ENCODE data around the gene MYL2. TPM values are rescaled to one million over a fixed set of nuclear protein-coding genes. Genes with fewer than 3 reads are reported as not detected.

The MYL2 gene
- total RNA-seq, 4 donors from 2014 or later: not detected

DNA sequence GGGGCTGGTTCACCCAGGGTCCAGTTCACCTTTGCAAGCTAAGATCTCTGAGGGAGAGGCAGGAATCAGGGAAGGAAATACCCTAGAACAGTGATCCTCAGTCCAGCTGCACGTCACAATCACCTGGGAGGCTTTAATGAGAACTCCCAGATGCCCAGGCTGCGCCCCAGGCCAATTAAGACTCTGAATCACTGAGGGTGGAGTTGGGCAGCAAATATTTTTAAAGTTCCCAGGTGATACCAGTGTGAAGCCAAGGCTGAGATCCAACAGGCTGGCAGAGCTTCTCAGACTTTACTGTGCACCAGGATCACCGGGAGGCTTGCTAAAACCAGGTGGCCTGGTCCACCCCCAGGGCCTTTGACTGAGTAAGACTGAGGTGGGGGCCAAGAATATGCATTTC, 23.8 kb downstream of the MYL2 start:
- ATAC-seq (ENCODE audit: low FRiP score) (no peak), DNase-seq (ENCODE audit: low spot score) (no peak)
- TF ChIP-seq, protein P1, sequence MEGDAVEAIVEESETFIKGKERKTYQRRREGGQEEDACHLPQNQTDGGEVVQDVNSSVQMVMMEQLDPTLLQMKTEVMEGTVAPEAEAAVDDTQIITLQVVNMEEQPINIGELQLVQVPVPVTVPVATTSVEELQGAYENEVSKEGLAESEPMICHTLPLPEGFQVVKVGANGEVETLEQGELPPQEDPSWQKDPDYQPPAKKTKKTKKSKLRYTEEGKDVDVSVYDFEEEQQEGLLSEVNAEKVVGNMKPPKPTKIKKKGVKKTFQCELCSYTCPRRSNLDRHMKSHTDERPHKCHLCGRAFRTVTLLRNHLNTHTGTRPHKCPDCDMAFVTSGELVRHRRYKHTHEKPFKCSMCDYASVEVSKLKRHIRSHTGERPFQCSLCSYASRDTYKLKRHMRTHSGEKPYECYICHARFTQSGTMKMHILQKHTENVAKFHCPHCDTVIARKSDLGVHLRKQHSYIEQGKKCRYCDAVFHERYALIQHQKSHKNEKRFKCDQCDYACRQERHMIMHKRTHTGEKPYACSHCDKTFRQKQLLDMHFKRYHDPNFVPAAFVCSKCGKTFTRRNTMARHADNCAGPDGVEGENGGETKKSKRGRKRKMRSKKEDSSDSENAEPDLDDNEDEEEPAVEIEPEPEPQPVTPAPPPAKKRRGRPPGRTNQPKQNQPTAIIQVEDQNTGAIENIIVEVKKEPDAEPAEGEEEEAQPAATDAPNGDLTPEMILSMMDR (IDR thresholded peaks at IDR 0.05): no peak

DNA sequence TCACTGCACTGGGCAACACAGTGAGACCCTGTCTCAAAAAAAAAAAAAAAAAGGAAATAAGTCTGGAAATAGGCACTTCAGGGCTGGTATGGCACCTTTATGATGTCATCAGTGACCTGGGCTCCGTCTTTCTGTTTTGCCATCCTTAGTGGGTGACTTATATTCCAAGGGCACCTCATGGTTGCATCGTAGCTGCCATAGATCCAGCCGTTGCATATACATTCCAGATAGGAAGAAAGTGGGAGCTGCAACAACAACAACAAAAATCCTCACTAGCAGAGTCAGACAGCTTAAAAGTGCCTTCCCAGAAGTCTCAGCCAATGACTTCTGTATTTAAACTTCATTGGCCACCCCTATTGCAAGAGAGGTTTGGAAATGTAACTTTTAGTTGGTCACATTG, 26.4 kb downstream of the MYL2 start:
- TF ChIP-seq, protein P1 (IDR thresholded peaks at IDR 0.05): no peak
- ATAC-seq (ENCODE audit: low FRiP score) (no peak), DNase-seq (ENCODE audit: low spot score) (no peak)

DNA sequence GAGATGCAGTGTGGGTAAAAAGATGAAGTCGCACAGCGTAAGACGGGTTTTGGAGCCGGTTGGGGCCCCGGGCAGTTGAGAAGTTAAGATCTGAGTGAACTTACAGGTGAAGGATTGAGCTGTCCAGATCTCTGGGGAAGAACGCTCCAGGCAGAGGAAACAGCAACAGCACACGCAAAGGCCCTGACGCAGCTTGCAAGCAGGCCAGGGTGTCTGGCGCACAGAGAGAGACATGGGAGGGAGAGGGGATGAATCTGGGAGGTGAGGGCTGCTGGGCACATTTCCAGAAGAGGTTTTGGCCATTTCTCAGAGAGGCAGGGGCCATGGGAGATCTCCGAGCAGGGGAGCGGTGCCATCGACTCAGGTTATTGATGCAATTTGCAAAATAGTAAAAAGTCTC, 31.0 kb downstream of the MYL2 start:
- ATAC-seq (ENCODE audit: low FRiP score): no peak
- TF ChIP-seq, protein P1 (IDR thresholded peaks at IDR 0.05): no peak
- no peak for DNase-seq (ENCODE audit: low spot score)

DNA sequence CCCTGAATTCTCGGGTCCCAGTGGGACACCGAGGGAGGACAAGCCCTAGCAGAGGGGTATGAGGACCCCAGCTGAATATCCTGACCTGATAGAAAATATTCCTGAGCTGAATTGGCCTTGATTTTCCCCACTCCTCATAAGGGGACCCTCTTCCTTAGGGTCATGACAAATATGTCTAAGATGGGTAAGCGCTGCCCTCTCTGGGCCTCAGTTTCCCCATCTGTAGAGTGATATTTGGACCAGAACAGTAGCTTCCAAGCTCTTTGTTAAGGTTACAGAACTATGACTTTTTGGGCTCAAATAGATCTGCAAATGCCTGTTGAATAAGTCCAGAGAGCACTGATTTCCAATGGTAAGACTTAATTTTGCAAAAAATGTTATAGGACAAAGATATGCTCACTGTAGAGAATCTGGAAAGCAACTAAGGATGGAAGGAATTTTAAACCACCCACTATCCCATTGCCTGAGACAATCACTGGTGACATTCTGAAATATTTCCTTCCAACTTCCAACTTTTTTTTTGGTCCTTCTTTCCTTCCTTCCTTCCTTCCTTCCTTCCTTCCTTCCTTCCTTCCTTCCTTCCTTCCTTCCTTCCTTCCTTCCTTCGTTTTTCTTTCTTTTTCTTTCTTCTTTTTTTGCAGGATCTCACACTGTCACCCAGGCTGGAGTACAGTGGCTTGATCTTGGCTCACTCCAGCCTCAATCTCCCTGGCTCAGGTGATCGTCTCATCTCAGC, 32.0 kb downstream of the MYL2 start:
- TF ChIP-seq, protein P1 (IDR thresholded peaks at IDR 0.05): no peak
- no peak for DNase-seq (ENCODE audit: low spot score)
- no peak for ATAC-seq (ENCODE audit: low FRiP score)

DNA sequence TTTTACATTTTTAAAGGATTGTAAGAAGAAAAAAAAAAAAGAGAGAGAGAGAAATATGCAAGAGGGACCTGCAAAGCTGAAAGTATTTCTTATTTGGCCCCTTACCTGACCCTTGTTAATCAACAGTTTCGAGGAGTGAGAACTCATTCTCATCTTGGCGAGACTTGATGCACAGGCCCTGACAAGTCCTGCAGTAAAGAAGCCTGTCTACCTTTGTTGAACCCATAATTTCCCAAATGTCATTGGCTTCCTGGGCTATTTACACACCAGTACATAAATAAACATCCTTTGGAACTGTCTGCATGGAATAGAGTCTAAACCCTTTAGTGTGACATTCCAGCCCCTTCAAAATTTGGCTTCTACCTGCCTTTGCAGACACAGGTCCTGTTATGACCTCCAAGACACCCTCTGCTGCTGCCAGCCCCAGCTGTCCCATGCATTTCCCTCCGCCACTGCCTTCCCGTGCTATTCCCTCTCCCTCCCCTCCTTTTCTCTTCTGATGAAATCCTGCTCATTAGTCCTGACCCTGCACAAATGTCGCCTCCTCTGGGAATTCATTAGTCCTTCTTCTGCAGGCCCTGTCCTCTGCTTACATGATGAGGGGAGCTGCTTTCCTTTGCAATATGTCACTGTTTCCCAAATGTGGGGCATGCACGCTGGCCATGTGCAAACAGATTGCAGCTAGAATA, 35.1 kb downstream of the MYL2 start:
- DNase-seq (ENCODE audit: low spot score) (no peak), ATAC-seq (ENCODE audit: low FRiP score) (no peak)
- TF ChIP-seq, protein P1 (IDR thresholded peaks at IDR 0.05): no peak

DNA sequence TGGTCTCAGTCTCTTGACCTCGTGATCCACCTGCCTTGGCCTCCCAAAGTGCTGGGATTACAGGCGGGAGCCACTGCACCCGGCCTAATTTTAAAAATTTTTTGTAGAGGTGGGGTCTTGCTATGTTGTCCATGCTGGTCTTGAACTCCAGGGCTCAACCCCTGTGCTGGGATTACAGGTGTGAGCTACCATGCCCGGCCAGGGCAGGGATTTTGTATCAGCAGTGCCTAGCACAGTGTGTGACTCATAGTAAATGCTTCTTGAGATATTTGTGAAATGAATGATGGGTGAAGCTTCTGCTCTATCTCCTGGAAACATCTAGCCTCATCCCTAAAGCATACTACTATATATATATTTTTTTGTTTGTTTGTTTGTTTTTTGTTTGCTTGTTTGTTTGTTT, 37.1 kb downstream of the MYL2 start:
- TF ChIP-seq, protein P1 (IDR thresholded peaks at IDR 0.05): no peak
- ATAC-seq (ENCODE audit: low FRiP score) (no peak), DNase-seq (ENCODE audit: low spot score) (no peak)

DNA sequence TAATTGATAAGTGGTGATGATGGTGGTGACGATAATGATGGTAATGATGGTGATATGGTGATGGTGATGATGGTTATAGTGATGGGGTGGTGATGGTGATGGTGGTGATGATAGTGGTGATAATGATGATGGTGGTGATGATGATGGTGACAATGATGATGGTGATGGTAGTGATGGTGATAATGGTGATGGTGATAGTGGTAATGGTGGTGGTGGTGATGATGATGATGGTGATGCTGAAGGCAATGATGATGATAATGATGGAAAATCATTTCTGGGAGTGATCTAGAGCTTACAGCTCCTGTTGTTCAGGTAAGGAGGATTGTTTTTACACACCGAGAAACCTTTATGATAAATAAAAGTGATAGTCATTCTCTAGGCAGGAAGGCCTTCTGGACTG, 39.7 kb downstream of the MYL2 start:
- ATAC-seq (ENCODE audit: low FRiP score): no peak
- TF ChIP-seq, protein P1 (IDR thresholded peaks at IDR 0.05): no peak
- DNase-seq (ENCODE audit: low spot score): no peak

All from omental fat pad (tissue), 4 donors.